Activated CD8-positive, alpha-beta memory T cell treated with anti-CD3 and anti-CD28 coated beads, Interleukin-2, amount 50 U/mL, for 24 hours (primary cell): Measurements from ENCODE around the gene POU4F2.
"Not testable (repeated sequence)": the region's sequence is repeated elsewhere in the genome, so short reads cannot be mapped to it uniquely, and the experiment has no call there.

Experiments used
- DNase-seq: peaks from one replicate; pipeline ENCODE4 v3.0.0-alpha.2; 2020; ENCODE audit errors: extremely low read depth

Gene POU4F2

GRCh38 chr4:146654687-146655520, 16.2 kb downstream of the POU4F2 start:
- no peak for DNase-seq

GRCh38 chr4:146655521-146655856, 16.8 kb downstream of the POU4F2 start:
- DNase-seq: no peak

GRCh38 chr4:146661367-146661766, 22.7 kb downstream of the POU4F2 start:
- DNase-seq: no peak

DNA sequence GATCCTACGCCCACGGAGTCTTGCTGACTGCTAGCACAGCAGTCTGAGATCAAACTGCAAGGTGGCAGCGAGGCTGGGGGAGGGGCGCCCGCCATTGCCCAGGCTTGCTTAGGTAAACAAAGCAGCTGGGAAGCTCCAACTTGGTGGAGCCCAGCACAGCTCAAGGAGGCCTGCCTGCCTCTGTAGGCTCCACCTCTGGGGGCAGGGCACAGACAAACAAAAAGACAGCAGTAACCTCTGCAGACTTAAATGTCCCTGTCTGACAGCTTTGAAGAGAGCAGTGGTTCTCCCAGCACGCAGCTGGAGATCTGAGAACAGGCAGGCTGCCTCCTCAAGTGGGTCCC, 25.2 kb downstream of the POU4F2 start:
- DNase-seq: not testable (repeated sequence)

- no peak for DNase-seq
These were observed 36.3 kb downstream of the POU4F2 start for GRCh38 chr4:146674829-146675570.
